Kidney (tissue), 14 donors: ENCODE measurements around the gene SRCIN1. TPM values are rescaled to one million over a fixed set of nuclear protein-coding genes. Genes with fewer than 3 reads are reported as not detected.

Experiments used
- DNase-seq, 5 donors: peaks; one replicate each; pipeline ENCODE4 v3.0.0-alpha.2; 2013 to 2020
- FAIRE-seq: peaks from 2 replicates; lab custom pipeline; 2012; peaks lifted over from hg19 to GRCh38; lab: Jason Lieb, UNC
- H3K27ac ChIP-seq, 2 donors: one replicate each; pipeline ENCODE4 v1.7.0; 2013; ENCODE audit warnings: low read depth in 2 of 2, low read length in 2 of 2, inconsistent platforms in 1 of 2
- H3K27me3 ChIP-seq: one replicate; pipeline ENCODE4 v1.7.1; 2013; ENCODE audit warnings: low read length, inconsistent platforms; ENCODE audit not compliant: control insufficient read depth, insufficient read depth
- H3K36me3 ChIP-seq, 3 donors: one replicate each; pipeline versions ENCODE4 v1.7.0 to v1.7.1; 2013; ENCODE audit warnings: low read length in 3 of 3, control low read depth in 1 of 3, inconsistent platforms in 1 of 3; ENCODE audit not compliant: insufficient read depth in 3 of 3, control insufficient read depth in 2 of 3
- H3K4me1 ChIP-seq, 3 donors: one replicate each; pipeline versions ENCODE4 v1.7.0 to v1.7.1; 2013; ENCODE audit warnings: low read length in 3 of 3, inconsistent platforms in 1 of 3, low read depth in 1 of 3; ENCODE audit not compliant: control insufficient read depth in 2 of 3, insufficient read depth in 2 of 3
- H3K4me3 ChIP-seq, 3 donors: one replicate each; pipeline versions ENCODE4 v1.7.0 to v1.8.1; 2013; ENCODE audit warnings: low read length in 3 of 3, control low read depth in 1 of 3, inconsistent platforms in 1 of 3
- H3K9ac ChIP-seq, 3 donors: one replicate each; pipeline versions ENCODE4 v1.7.0 to v1.7.1; 2013; ENCODE audit warnings: low read length in 3 of 3, control low read depth in 1 of 3, inconsistent platforms in 1 of 3
- H3K9me3 ChIP-seq, 3 donors: one replicate each; pipeline versions ENCODE4 v1.7.0 to v1.7.1; 2013; ENCODE audit warnings: low read length in 3 of 3, control low read depth in 1 of 3, inconsistent platforms in 1 of 3; ENCODE audit not compliant: control insufficient read depth in 2 of 3, insufficient read depth in 1 of 3
- CTCF ChIP-seq: IDR thresholded peaks from 3 replicates; pipeline ENCODE4 v1.5.1; 2012; ENCODE audit warnings: mild to moderate bottlenecking, moderate library complexity, borderline replicate concordance; ENCODE audit not compliant: insufficient read depth; ENCODE audit errors: extremely low read depth
- intact Hi-C: fragments of 100-400 bp; cut with DNase I; formaldehyde crosslinking; loops from one replicate; pipeline ENCODE4 v1.11.1; 2022
- polyA plus RNA-seq: library from polyadenylated mRNA; stranded (reverse); fragments of 350-450 nt; fragmentation: Illumina TruSeq; extraction: RNeasy Lipid Tissue Mini Kit (QIAGEN cat#74804); gene quantifications from one replicate; pipeline ENCODE4 v1.2.3, GENCODE V29; 2014; ENCODE audit warnings: low read depth, low replicate concordance; ENCODE audit not compliant: insufficient read depth
- total RNA-seq: library from RNA; stranded (reverse); fragmentation: NEBNext Ultra II Directional; extraction: Animal tissue kit (Norgen Biotek cat#: 25700); gene quantifications from one replicate; pipeline ENCODE4 v1.2.1, GENCODE V29; 2021
- donor health status: control.
- donor health status: control.
- donor health status: control.
- donor health status: control.
- donor health status: control.
- donor health status: DM: yes; HTN: yes; CAD: no.
- donor health status: Normal renal cell carcinoma (clear cell type).

Gene SRCIN1
- total and polyA plus RNA-seq, 2 donors from 2014 or later: 0.34 to 6.1 TPM

- Histone ChIP-seq H3K4me1 (no peaks in the 10 kb centered on the region), H3K36me3 (no peaks in the 10 kb centered on the region), H3K27ac (no peak overlapping the region), H3K4me3 (no peak overlapping the region), H3K9me3 (no peaks in the 10 kb centered on the region), H3K27me3 (peaks cover 9% of the 10 kb centered on the region), H3K9ac (no peak overlapping the region)
- DNase-seq (no peak), FAIRE-seq (no peak)
- no peak for TF ChIP-seq CTCF
- intact Hi-C loops: no loop called here
These were observed 21.9 kb downstream of the SRCIN1 start for GRCh38 chr17:38583828-38584349.

- FAIRE-seq (no peak), DNase-seq (no peak)
- intact Hi-C loops: no loop called here
- H3K27ac ChIP-seq: no peak overlapping the region
- H3K9me3 ChIP-seq: no peaks in the 10 kb centered on the region
- no peaks in the 10 kb centered on the region for H3K36me3 ChIP-seq
- H3K4me1 ChIP-seq: peaks cover 0 to 2% (median 0%) of the 10 kb centered on the region in 3 donors
- TF ChIP-seq CTCF: no peak
- no peak overlapping the region for H3K9ac ChIP-seq
- peaks cover 11% of the 10 kb centered on the region for H3K27me3 ChIP-seq
- no peak overlapping the region for H3K4me3 ChIP-seq
These were observed 22.6 kb downstream of the SRCIN1 start for GRCh38 chr17:38583176-38583575.

GRCh38 chr17:38582069-38582468 is 23.7 kb downstream of the SRCIN1 start:
- Histone ChIP-seq H3K9ac (no peak overlapping the region), H3K4me1 (peaks cover 0 to 2% (median 0%) of the 10 kb centered on the region in 3 donors), H3K36me3 (no peaks in the 10 kb centered on the region), H3K4me3 (no peak overlapping the region), H3K9me3 (no peaks in the 10 kb centered on the region), H3K27ac (no peak overlapping the region), H3K27me3 (peaks cover 16% of the 10 kb centered on the region)
- no peak for TF ChIP-seq CTCF
- FAIRE-seq (no peak), DNase-seq (no peak)
- intact Hi-C loops: no loop called here

- Histone ChIP-seq H3K9ac (no peak overlapping the region), H3K27ac (no peak overlapping the region), H3K4me1 (peaks cover 0 to 2% (median 0%) of the 10 kb centered on the region in 3 donors), H3K36me3 (no peaks in the 10 kb centered on the region), H3K27me3 (peaks cover 16% of the 10 kb centered on the region), H3K9me3 (no peaks in the 10 kb centered on the region), H3K4me3 (no peak overlapping the region)
- FAIRE-seq: no peak
- DNase-seq: no peak
- intact Hi-C loops: no loop called here
- TF ChIP-seq CTCF: no peak
These were observed 25.8 kb downstream of the SRCIN1 start for GRCh38 chr17:38579934-38580333.
